OCI-LY1 (cell line): ENCODE results near the gene PIF1.

ENCODE experiments used
- CTCF ChIP-seq: fragments of 200-600 bp; sonication (generic), shearing (Covaris generic); IDR thresholded peaks from 2 replicates; pipeline ENCODE4 v1.5.1; 2017; ENCODE audit warnings: mild to moderate bottlenecking, antibody characterized with exemption, low read length, moderate library complexity, mixed read lengths
- EZH2 ChIP-seq: fragments of 200-600 bp; sonication (generic), shearing (Covaris generic); IDR thresholded peaks from 2 replicates; pipeline ENCODE4 v1.8.0; 2017; ENCODE audit warnings: borderline replicate concordance, mixed run types, mild to moderate bottlenecking, antibody characterized with exemption, low read length, moderate library complexity, mixed read lengths

- TF ChIP-seq CTCF: no peak
- no peak for TF ChIP-seq EZH2
These were observed 44.1 kb upstream of the PIF1 start for GRCh38 chr15:64869501-64869900.
